DOHH2 (cell line): ENCODE measurements around the gene HTR3A.

Experiments used
- H3F3A ChIP-seq: fragments of 200-600 bp; sonication (generic), shearing (Covaris generic); 2 replicates; pipeline ENCODE4 v1.6.0; 2016; ENCODE audit warnings: antibody characterized with exemption, mild to moderate bottlenecking; ENCODE audit not compliant: control insufficient read depth, insufficient read depth
- H3K27ac ChIP-seq: fragments of 200-600 bp; sonication (generic); 2 replicates; pipeline ENCODE4 v1.5.1; 2014; ENCODE audit warnings: low read depth, mild to moderate bottlenecking, low read length, moderate library complexity
- H3K27me3 ChIP-seq: fragments of 200-600 bp; sonication (generic); 2 replicates; pipeline ENCODE4 v1.6.1; 2014; ENCODE audit warnings: mild to moderate bottlenecking, low read length, mixed read lengths; ENCODE audit not compliant: control insufficient read depth
- H3K36me3 ChIP-seq: fragments of 200-600 bp; sonication (generic); 2 replicates; pipeline ENCODE4 v1.6.1; 2014; ENCODE audit warnings: mild to moderate bottlenecking, low read length, moderate library complexity, mixed read lengths; ENCODE audit not compliant: control insufficient read depth
- H3K4me1 ChIP-seq: fragments of 200-600 bp; sonication (generic); 2 replicates; pipeline ENCODE4 v1.6.1; 2014; ENCODE audit warnings: mild to moderate bottlenecking, low read length, mixed read lengths; ENCODE audit not compliant: control insufficient read depth
- H3K4me2 ChIP-seq: fragments of 200-600 bp; sonication (generic); 2 replicates; pipeline ENCODE4 v1.6.0; 2014; ENCODE audit warnings: mild to moderate bottlenecking, low read length, moderate library complexity
- H3K4me3 ChIP-seq: fragments of 200-600 bp; sonication (generic); 2 replicates; pipeline ENCODE4 v1.5.1; 2014; ENCODE audit warnings: mild to moderate bottlenecking, low read length, mixed read lengths
- H3K79me2 ChIP-seq: fragments of 200-600 bp; sonication (generic); 2 replicates; pipeline ENCODE4 v1.6.1; 2014; ENCODE audit warnings: mild to moderate bottlenecking, low read length, mixed read lengths; ENCODE audit not compliant: control insufficient read depth
- H3K9me2 ChIP-seq: fragments of 200-600 bp; sonication (generic); replicated peaks from 2 replicates; pipeline ENCODE4 v1.6.1; 2014; ENCODE audit warnings: mild to moderate bottlenecking, low read length, mixed read lengths; ENCODE audit not compliant: control insufficient read depth
- H3K9me3 ChIP-seq: fragments of 200-600 bp; sonication (generic); 2 replicates; pipeline ENCODE4 v1.6.1; 2014; ENCODE audit warnings: antibody characterized with exemption, low read length, mixed read lengths; ENCODE audit not compliant: control insufficient read depth, insufficient read depth
- H4K20me1 ChIP-seq: fragments of 200-600 bp; sonication (generic); 2 replicates; pipeline ENCODE4 v1.6.0; 2014; ENCODE audit warnings: low read depth, mild to moderate bottlenecking, antibody characterized with exemption, low read length, moderate library complexity; ENCODE audit not compliant: control insufficient read depth, insufficient read depth
- CTCF ChIP-seq: fragments of 200-600 bp; sonication (generic); IDR thresholded peaks from one replicate; pipeline ENCODE4 v1.5.1; 2014; ENCODE audit warnings: antibody characterized with exemption, mild to moderate bottlenecking, low read depth, low read length; ENCODE audit not compliant: poor library complexity, severe bottlenecking
- EZH2phosphoT487 ChIP-seq: fragments of 200-600 bp; sonication (generic); IDR thresholded peaks from 2 replicates; pipeline ENCODE4 v1.6.1; 2017; ENCODE audit warnings: borderline replicate concordance, mild to moderate bottlenecking, antibody characterized with exemption, low read length, moderate library complexity, mixed read lengths

HTR3A gene

GRCh38 chr11:114015117-114015516, 40.2 kb downstream of the HTR3A start:
- Histone ChIP-seq H3K4me1 (peaks cover 4% of the 10 kb centered on the region; the same call in 1 of the 2 replicates), H3K9me2 (no peaks in the 10 kb centered on the region), H3F3A (no peaks in the 10 kb centered on the region), H4K20me1 (no peaks in the 10 kb centered on the region), H3K4me2 (no peak overlapping the region), H3K36me3 (no peaks in the 10 kb centered on the region), H3K9me3 (no peaks in the 10 kb centered on the region), H3K79me2 (no peaks in the 10 kb centered on the region), H3K4me3 (no peak overlapping the region), H3K27ac (no peak overlapping the region), H3K27me3 (no peaks in the 10 kb centered on the region)
- no peak for TF ChIP-seq EZH2phosphoT487

GRCh38 chr11:114016986-114017385, 42.1 kb downstream of the HTR3A start:
- no peaks in the 10 kb centered on the region for H3K27me3 ChIP-seq
- H3K36me3 ChIP-seq = no peaks in the 10 kb centered on the region
- H3K9me3 ChIP-seq = no peaks in the 10 kb centered on the region
- no peak overlapping the region for H3K27ac ChIP-seq
- no peaks in the 10 kb centered on the region for H3K79me2 ChIP-seq
- no peak overlapping the region for H3K4me2 ChIP-seq
- TF ChIP-seq CTCF (no peak), EZH2phosphoT487 (no peak)
- peaks cover 4% of the 10 kb centered on the region; the same call in 1 of the 2 replicates for H3K4me1 ChIP-seq
- no peak overlapping the region for H3K4me3 ChIP-seq
- H3F3A ChIP-seq = no peaks in the 10 kb centered on the region
- H3K9me2 ChIP-seq = no peaks in the 10 kb centered on the region
- no peaks in the 10 kb centered on the region for H4K20me1 ChIP-seq

GRCh38 chr11:114017723-114018122, 42.8 kb downstream of the HTR3A start:
- no peaks in the 10 kb centered on the region for H3F3A ChIP-seq
- H3K9me3 ChIP-seq = no peaks in the 10 kb centered on the region
- H3K27ac ChIP-seq = no peak overlapping the region
- H3K36me3 ChIP-seq = no peaks in the 10 kb centered on the region
- no peaks in the 10 kb centered on the region for H3K79me2 ChIP-seq
- no peak overlapping the region for H3K4me2 ChIP-seq
- H3K4me1 ChIP-seq = peaks cover 4% of the 10 kb centered on the region; the same call in 1 of the 2 replicates
- no peaks in the 10 kb centered on the region for H3K9me2 ChIP-seq
- H4K20me1 ChIP-seq = no peaks in the 10 kb centered on the region
- TF ChIP-seq EZH2phosphoT487 = no peak
- no peak for TF ChIP-seq CTCF
- H3K27me3 ChIP-seq = no peaks in the 10 kb centered on the region
- H3K4me3 ChIP-seq = no peak overlapping the region

- no peaks in the 10 kb centered on the region for H3K79me2 ChIP-seq
- no peak overlapping the region for H3K4me2 ChIP-seq
- H3K4me3 ChIP-seq = no peak overlapping the region
- H3K27me3 ChIP-seq = no peaks in the 10 kb centered on the region
- no peaks in the 10 kb centered on the region for H3K9me3 ChIP-seq
- H3K4me1 ChIP-seq = peaks cover 4% of the 10 kb centered on the region; the same call in 1 of the 2 replicates
- H3F3A ChIP-seq = no peaks in the 10 kb centered on the region
- TF ChIP-seq EZH2phosphoT487 (no peak), CTCF (no peak)
- H3K9me2 ChIP-seq = no peaks in the 10 kb centered on the region
- H4K20me1 ChIP-seq = no peaks in the 10 kb centered on the region
- H3K27ac ChIP-seq = no peak overlapping the region
- H3K36me3 ChIP-seq = no peaks in the 10 kb centered on the region
Observed at GRCh38 chr11:114019046-114019445, 44.1 kb downstream of the HTR3A start.
